Trophoblast cell (in vitro differentiated cells and primary cell): ENCODE measurements around the gene PFKP.

Source experiments
- DNase-seq, 2 donors: peaks; one replicate each; pipeline ENCODE4 v3.0.0-alpha.2; 2016
- H2AFZ ChIP-seq: 2 replicates; pipeline ENCODE4 v1.6.1; 2013; ENCODE audit warnings: low read length, moderate library complexity, mild to moderate bottlenecking; ENCODE audit not compliant: insufficient read depth, poor library complexity
- H2AK5ac ChIP-seq: 2 replicates; pipeline ENCODE4 v1.6.1; 2013; ENCODE audit warnings: mild to moderate bottlenecking, low read length
- H2BK120ac ChIP-seq: 2 replicates; pipeline ENCODE4 v1.6.1; 2013; ENCODE audit warnings: low read length, mild to moderate bottlenecking, moderate library complexity; ENCODE audit not compliant: insufficient read depth, poor library complexity
- H2BK12ac ChIP-seq: 2 replicates; pipeline ENCODE4 v1.6.1; 2013; ENCODE audit warnings: mild to moderate bottlenecking, low read length, moderate library complexity
- H2BK5ac ChIP-seq: 2 replicates; pipeline ENCODE4 v1.6.1; 2013; ENCODE audit warnings: low read length, low read depth, moderate library complexity, mild to moderate bottlenecking; ENCODE audit not compliant: poor library complexity
- H3K14ac ChIP-seq: 2 replicates; pipeline ENCODE4 v1.6.1; 2013; ENCODE audit warnings: mild to moderate bottlenecking, low read length
- H3K18ac ChIP-seq: 2 replicates; pipeline ENCODE4 v1.6.1; 2013; ENCODE audit warnings: mild to moderate bottlenecking, low read length
- H3K23ac ChIP-seq: 2 replicates; pipeline ENCODE4 v1.6.1; 2013; ENCODE audit warnings: low read length
- H3K27ac ChIP-seq: 2 replicates; pipeline ENCODE4 v1.5.1; 2013; ENCODE audit warnings: low read depth, mild to moderate bottlenecking, inconsistent platforms, low read length, moderate library complexity
- H3K27me3 ChIP-seq: 2 replicates; pipeline ENCODE4 v1.6.1; 2013; ENCODE audit warnings: inconsistent platforms, mild to moderate bottlenecking, low read length, moderate library complexity; ENCODE audit not compliant: insufficient read depth
- H3K36me3 ChIP-seq, 2 experiments: 1 replicate in 1 of 2; 2 replicates in 1 of 2; pipeline ENCODE4 v1.6.1; 2013; ENCODE audit warnings: low read length in 2 of 2, mild to moderate bottlenecking in 2 of 2, moderate library complexity in 1 of 2; ENCODE audit not compliant: insufficient read depth in 2 of 2, control insufficient read depth in 1 of 2
- H3K4ac ChIP-seq: 2 replicates; pipeline ENCODE4 v1.6.1; 2013; ENCODE audit warnings: low read depth, mild to moderate bottlenecking, low read length, moderate library complexity
- H3K4me1 ChIP-seq, 2 experiments: 1 replicate in 1 of 2; 2 replicates in 1 of 2; pipeline ENCODE4 v1.6.1; 2013; ENCODE audit warnings: low read length in 2 of 2, mild to moderate bottlenecking in 2 of 2, moderate library complexity in 1 of 2; ENCODE audit not compliant: insufficient read depth in 2 of 2, control insufficient read depth in 1 of 2
- H3K4me2 ChIP-seq: 2 replicates; pipeline ENCODE4 v1.6.1; 2013; ENCODE audit warnings: inconsistent platforms, mild to moderate bottlenecking, low read length, moderate library complexity
- H3K4me3 ChIP-seq: 2 replicates; pipeline ENCODE4 v1.5.1; 2013; ENCODE audit warnings: mild to moderate bottlenecking, low read depth, low read length, inconsistent platforms
- H3K79me1 ChIP-seq: one replicate; pipeline ENCODE4 v1.6.1; 2013; ENCODE audit warnings: low read length
- H3K79me2 ChIP-seq: 2 replicates; pipeline ENCODE4 v1.6.1; 2013; ENCODE audit warnings: low read length, mild to moderate bottlenecking; ENCODE audit not compliant: control insufficient read depth, insufficient read depth, poor library complexity
- H3K9ac ChIP-seq: 2 replicates; pipeline ENCODE4 v1.6.1; 2013; ENCODE audit warnings: mild to moderate bottlenecking, low read length
- H3K9me3 ChIP-seq: 2 replicates; pipeline ENCODE4 v1.6.1; 2013; ENCODE audit warnings: low read depth, mild to moderate bottlenecking, control low read depth, inconsistent platforms, low read length; ENCODE audit not compliant: insufficient read depth
- H4K12ac ChIP-seq: 2 replicates; pipeline ENCODE4 v1.6.1; 2013; ENCODE audit warnings: low read depth, mild to moderate bottlenecking, low read length, moderate library complexity
- H4K8ac ChIP-seq: 2 replicates; pipeline ENCODE4 v1.6.1; 2013; ENCODE audit warnings: low read depth, mild to moderate bottlenecking, low read length, moderate library complexity
- H4K91ac ChIP-seq: one replicate; pipeline ENCODE4 v1.6.1; 2013; ENCODE audit warnings: low read depth, mild to moderate bottlenecking, low read length, moderate library complexity
- WGBS: extraction: QIAGEN DNeasy Blood & Tissue Kit; methylation state at CpG from one replicate; pipeline ENCODE4 v1.1.7; 2013; ENCODE audit warnings: missing lambda C conversion rate; ENCODE audit not compliant: insufficient read length, insufficient coverage; ENCODE audit errors: extremely low coverage; 5-methylcytosine and 5-hydroxymethylcytosine counted together

PFKP gene

GRCh38 chr10:3106928-3107425, 39.6 kb downstream of the PFKP start:
- peaks cover 70 to 81% of the 10 kb centered on the region in 2 experiments for H3K36me3 ChIP-seq
- no peak overlapping the region for H3K9ac ChIP-seq
- no peak overlapping the region for H3K27ac ChIP-seq
- no peak overlapping the region for H4K12ac ChIP-seq
- H4K8ac ChIP-seq = no peak overlapping the region
- H3K79me2 ChIP-seq = peaks cover 3% of the 10 kb centered on the region
- no peak overlapping the region for H3K14ac ChIP-seq
- no peak overlapping the region for H2BK120ac ChIP-seq
- no peak overlapping the region for H2BK5ac ChIP-seq
- H3K9me3 ChIP-seq = peaks cover 4% of the 10 kb centered on the region
- H3K18ac ChIP-seq = no peak overlapping the region
- H4K91ac ChIP-seq = no peak overlapping the region
- H3K4me1 ChIP-seq = no peaks in the 10 kb centered on the region
- H3K4me2 ChIP-seq = no peak overlapping the region
- no peaks in the 10 kb centered on the region for H3K79me1 ChIP-seq
- H2AFZ ChIP-seq = no peak overlapping the region
- H3K4me3 ChIP-seq = no peak overlapping the region
- H2BK12ac ChIP-seq = no peak overlapping the region
- H3K4ac ChIP-seq = no peak overlapping the region
- no CpG with 5 or more reads among the region's 5 CpGs for WGBS
- no peaks in the 10 kb centered on the region for H3K27me3 ChIP-seq
- H3K23ac ChIP-seq = no peak overlapping the region
- no peak for DNase-seq
- H2AK5ac ChIP-seq = no peak overlapping the region

- Histone ChIP-seq H4K8ac (no peak overlapping the region), H3K79me1 (no peaks in the 10 kb centered on the region), H2AFZ (no peak overlapping the region), H3K27me3 (no peaks in the 10 kb centered on the region), H3K4me2 (no peak overlapping the region), H2BK120ac (no peak overlapping the region), H3K18ac (no peak overlapping the region), H3K4me1 (no peaks in the 10 kb centered on the region), H3K27ac (no peak overlapping the region), H2AK5ac (no peak overlapping the region), H3K79me2 (peaks cover 3% of the 10 kb centered on the region), H3K4me3 (no peak overlapping the region), H3K36me3 (peaks cover 74 to 86% of the 10 kb centered on the region in 2 experiments), H3K9me3 (peaks cover 4% of the 10 kb centered on the region), H2BK12ac (no peak overlapping the region), H3K9ac (no peak overlapping the region), H4K12ac (no peak overlapping the region), H3K23ac (no peak overlapping the region), H3K4ac (no peak overlapping the region), H2BK5ac (no peak overlapping the region), H4K91ac (no peak overlapping the region), H3K14ac (no peak overlapping the region)
- no CpG with 5 or more reads among the region's 22 CpGs for WGBS
- DNase-seq = peak in 1 of 2 donors; percentile 14
These were observed 40.1 kb downstream of the PFKP start for GRCh38 chr10:3107426-3107961.

DNA sequence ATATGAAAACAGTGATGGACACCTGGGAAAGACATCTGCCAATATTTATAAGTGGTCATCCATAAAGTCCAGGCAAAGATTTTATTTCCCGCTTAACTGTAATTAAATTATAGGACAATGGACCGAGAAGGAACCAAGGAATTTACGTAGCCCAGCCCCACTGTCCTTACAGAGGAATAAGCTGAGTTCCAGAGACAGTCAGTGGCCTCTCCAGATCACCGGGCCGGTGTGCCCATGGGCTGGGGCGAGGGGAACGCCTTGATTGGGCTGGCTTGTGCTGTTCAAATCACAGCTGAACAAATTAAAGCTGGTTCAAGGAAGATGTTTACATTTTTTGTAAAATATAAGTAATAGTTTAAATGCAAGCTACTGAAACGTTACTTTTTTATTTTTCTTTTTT, 40.7 kb downstream of the PFKP start:
- no peaks in the 10 kb centered on the region for H3K79me1 ChIP-seq
- no peaks in the 10 kb centered on the region for H3K4me1 ChIP-seq
- no CpG with 5 or more reads among the region's 8 CpGs for WGBS
- H4K8ac ChIP-seq = no peak overlapping the region
- no peak overlapping the region for H3K27ac ChIP-seq
- no peaks in the 10 kb centered on the region for H3K27me3 ChIP-seq
- peaks cover 3% of the 10 kb centered on the region for H3K79me2 ChIP-seq
- H4K91ac ChIP-seq = no peak overlapping the region
- no peak overlapping the region for H3K14ac ChIP-seq
- H4K12ac ChIP-seq = no peak overlapping the region
- H3K18ac ChIP-seq = no peak overlapping the region
- H2AFZ ChIP-seq = no peak overlapping the region
- H2BK5ac ChIP-seq = no peak overlapping the region
- no peak overlapping the region for H3K4me2 ChIP-seq
- no peak overlapping the region for H3K23ac ChIP-seq
- H3K4me3 ChIP-seq = no peak overlapping the region
- DNase-seq = no peak
- no peak overlapping the region for H3K9ac ChIP-seq
- H3K9me3 ChIP-seq = peaks cover 4% of the 10 kb centered on the region
- no peak overlapping the region for H2AK5ac ChIP-seq
- no peak overlapping the region for H2BK120ac ChIP-seq
- no peak overlapping the region for H2BK12ac ChIP-seq
- no peak overlapping the region for H3K4ac ChIP-seq
- H3K36me3 ChIP-seq = peaks cover 75 to 86% of the 10 kb centered on the region in 2 experiments

- no CpG with 5 or more reads among the region's 21 CpGs for WGBS
- no peaks in the 10 kb centered on the region for H3K79me1 ChIP-seq
- no peak overlapping the region for H4K8ac ChIP-seq
- H3K23ac ChIP-seq = no peak overlapping the region
- no peaks in the 10 kb centered on the region for H3K27me3 ChIP-seq
- H4K91ac ChIP-seq = no peak overlapping the region
- DNase-seq = no peak
- H3K36me3 ChIP-seq = peaks cover 75 to 86% of the 10 kb centered on the region in 2 experiments
- no peak overlapping the region for H3K14ac ChIP-seq
- no peak overlapping the region for H2AFZ ChIP-seq
- H3K4me3 ChIP-seq = no peak overlapping the region
- H3K4ac ChIP-seq = no peak overlapping the region
- no peak overlapping the region for H3K27ac ChIP-seq
- no peak overlapping the region for H3K4me2 ChIP-seq
- no peak overlapping the region for H3K18ac ChIP-seq
- no peak overlapping the region for H2BK5ac ChIP-seq
- H3K4me1 ChIP-seq = no peaks in the 10 kb centered on the region
- H2BK12ac ChIP-seq = no peak overlapping the region
- H3K9ac ChIP-seq = no peak overlapping the region
- no peak overlapping the region for H2AK5ac ChIP-seq
- H3K79me2 ChIP-seq = peaks cover 2% of the 10 kb centered on the region
- no peak overlapping the region for H4K12ac ChIP-seq
- no peak overlapping the region for H2BK120ac ChIP-seq
- peaks cover 4% of the 10 kb centered on the region for H3K9me3 ChIP-seq
These were observed 41.3 kb downstream of the PFKP start for GRCh38 chr10:3108575-3109105.
